ENCODE measurements around the gene PRAMEF5.
"Not testable (repeated sequence)": the region's sequence is repeated elsewhere in the genome, so short reads cannot be mapped to it uniquely, and the experiment has no call there.

PRAMEF5 gene

DNA sequence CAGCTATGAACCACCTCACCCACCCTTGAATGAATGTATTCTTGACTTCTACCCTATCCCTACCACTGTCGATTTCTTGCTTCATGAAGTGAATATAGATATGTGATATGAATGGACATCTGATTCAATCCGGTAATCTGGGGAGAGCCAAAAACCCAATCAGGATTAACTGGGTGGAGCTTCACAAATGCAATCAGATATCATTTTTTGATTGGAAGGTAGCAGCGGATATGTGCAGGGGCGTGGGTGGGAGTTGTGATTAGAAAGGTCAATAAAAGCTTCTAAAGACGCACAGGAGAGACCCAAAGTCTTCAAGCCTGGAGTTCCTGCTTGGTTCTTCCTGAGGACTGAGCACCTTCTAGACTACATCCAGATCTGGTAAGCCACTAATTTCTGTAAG is at the start of gene PRAMEF5:
TSS of gene PRAMEF5 (plus strand) at position 301 of the 400 bp plus-strand sequence. CDS start 5,071 bp downstream, outside the sequence.
- not testable (repeated sequence) for H3K4me3 Mint-ChIP-seq

DNA sequence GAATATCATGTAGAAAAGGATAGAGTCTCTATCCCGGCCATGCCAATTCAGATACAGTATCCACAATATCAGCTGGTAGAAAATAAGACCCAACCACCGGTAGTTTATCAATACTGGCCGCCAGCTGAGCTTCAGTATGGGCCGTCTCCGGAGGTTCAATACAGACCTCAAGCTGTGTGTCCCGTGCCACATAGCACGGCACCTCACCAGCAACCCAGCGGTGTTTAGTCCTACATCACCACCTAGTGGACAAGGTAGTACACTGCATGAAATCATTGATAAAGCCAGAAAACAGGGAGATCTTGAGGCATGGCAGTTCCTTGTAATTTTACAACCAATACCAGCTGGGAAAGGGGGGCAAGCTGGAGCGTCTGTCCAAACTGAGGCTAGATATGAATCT is 45.3 kb upstream of the PRAMEF5 start:
- H3K36me3 Mint-ChIP-seq (ENCODE audit: low read depth); H3K4me3 Mint-ChIP-seq; H3K27me3 Mint-ChIP-seq; H3K27ac Mint-ChIP-seq; H3K9me3 Mint-ChIP-seq; DNase-seq; H3K4me1 Mint-ChIP-seq (ENCODE audit: low read depth): not testable (repeated sequence)

More for the DNA sequence above, at the start of gene PRAMEF5:
- H3K9me3 Mint-ChIP-seq; H3K4me1 Mint-ChIP-seq (ENCODE audit: low read depth); DNase-seq; H3K36me3 Mint-ChIP-seq (ENCODE audit: low read depth); H3K27ac Mint-ChIP-seq; H3K27me3 Mint-ChIP-seq: not testable (repeated sequence)

GRCh38 chr1:13216619-13217018 is 37.4 kb upstream of the PRAMEF5 start:
- H3K4me3 Mint-ChIP-seq; DNase-seq; H3K27me3 Mint-ChIP-seq; H3K36me3 Mint-ChIP-seq (ENCODE audit: low read depth); H3K27ac Mint-ChIP-seq; H3K9me3 Mint-ChIP-seq; H3K4me1 Mint-ChIP-seq (ENCODE audit: low read depth): not testable (repeated sequence)

DNA sequence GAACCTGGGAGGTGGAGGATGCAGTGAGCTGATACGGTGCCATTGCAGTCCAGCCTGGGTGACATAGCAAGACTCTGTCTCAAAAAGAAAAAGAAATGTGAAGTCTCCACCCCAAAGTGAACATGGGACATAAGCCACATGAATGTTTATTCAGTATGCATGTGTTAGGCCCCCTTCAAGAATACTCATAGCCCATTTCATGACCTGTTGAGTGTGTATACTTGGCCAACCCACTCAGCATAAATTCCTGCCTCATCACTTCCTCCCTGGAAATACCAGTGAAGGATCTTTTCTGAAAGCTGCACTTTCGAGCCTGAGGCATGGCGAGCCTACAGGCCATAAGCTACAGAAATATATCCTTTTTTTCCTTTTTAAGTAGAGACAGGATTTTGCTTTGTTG is 34.8 kb upstream of the PRAMEF5 start:
- H3K36me3 Mint-ChIP-seq (ENCODE audit: low read depth); H3K4me3 Mint-ChIP-seq; H3K9me3 Mint-ChIP-seq; H3K27me3 Mint-ChIP-seq; DNase-seq; H3K27ac Mint-ChIP-seq; H3K4me1 Mint-ChIP-seq (ENCODE audit: low read depth): not testable (repeated sequence)

- H3K27ac Mint-ChIP-seq; H3K9me3 Mint-ChIP-seq; H3K36me3 Mint-ChIP-seq (ENCODE audit: low read depth); DNase-seq; H3K27me3 Mint-ChIP-seq; H3K4me3 Mint-ChIP-seq; H3K4me1 Mint-ChIP-seq (ENCODE audit: low read depth): not testable (repeated sequence)
Observed at GRCh38 chr1:13222788-13223187, 31.2 kb upstream of the PRAMEF5 start.

GRCh38 chr1:13224480-13225060 is 29.4 kb upstream of the PRAMEF5 start:
- Mint-ChIP-seq H3K27me3 (peaks cover 14% of the 10 kb centered on the region), H3K27ac (no peak overlapping the region), H3K9me3 (no peaks in the 10 kb centered on the region), H3K36me3 (ENCODE audit: low read depth) (no peaks in the 10 kb centered on the region), H3K4me1 (ENCODE audit: low read depth) (no peaks in the 10 kb centered on the region), H3K4me3 (no peak overlapping the region)
- DNase-seq: no peak

DNA sequence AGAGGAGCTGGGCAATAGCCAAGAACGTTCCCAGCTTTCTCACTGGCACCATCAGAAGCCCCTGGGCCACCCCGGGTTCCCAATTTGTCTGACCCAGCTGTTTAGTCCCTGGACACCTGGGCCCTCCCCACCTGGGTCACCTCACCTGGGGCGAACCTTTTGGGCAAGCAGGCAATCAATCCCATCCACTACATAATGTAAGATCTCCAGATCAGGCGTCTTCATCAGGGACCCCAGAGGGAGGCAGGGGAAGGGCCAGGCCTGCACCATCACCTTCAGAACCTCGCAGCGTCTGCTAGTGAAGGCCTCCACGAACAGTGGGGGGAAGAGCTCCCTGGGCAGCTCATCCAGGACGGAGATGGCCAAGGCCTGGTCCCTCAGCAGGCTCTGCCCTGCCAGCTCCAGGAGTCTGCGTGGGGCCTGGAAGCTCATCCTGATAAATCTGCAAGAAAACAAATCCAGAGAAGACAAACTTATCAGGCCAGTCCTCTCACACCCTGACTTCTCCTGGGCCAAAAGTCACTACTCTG is 28.3 kb upstream of the PRAMEF5 start, which contains the start of gene PRAMEF18:
TSS of gene PRAMEF18 (minus strand) at position 480 of the 530 bp plus-strand sequence. CDS start at position 432, 48 bp downstream.
- peaks cover 20% of the 10 kb centered on the region for H3K27me3 Mint-ChIP-seq
- not testable (repeated sequence) for H3K27ac Mint-ChIP-seq; H3K9me3 Mint-ChIP-seq; H3K4me1 Mint-ChIP-seq (ENCODE audit: low read depth); H3K36me3 Mint-ChIP-seq (ENCODE audit: low read depth); H3K4me3 Mint-ChIP-seq; DNase-seq

GRCh38 chr1:13227271-13228055 is 26.5 kb upstream of the PRAMEF5 start:
- H3K27ac Mint-ChIP-seq; DNase-seq; H3K4me3 Mint-ChIP-seq; H3K4me1 Mint-ChIP-seq (ENCODE audit: low read depth); H3K36me3 Mint-ChIP-seq (ENCODE audit: low read depth); H3K9me3 Mint-ChIP-seq: not testable (repeated sequence)
- peaks cover 23% of the 10 kb centered on the region for H3K27me3 Mint-ChIP-seq

DNA sequence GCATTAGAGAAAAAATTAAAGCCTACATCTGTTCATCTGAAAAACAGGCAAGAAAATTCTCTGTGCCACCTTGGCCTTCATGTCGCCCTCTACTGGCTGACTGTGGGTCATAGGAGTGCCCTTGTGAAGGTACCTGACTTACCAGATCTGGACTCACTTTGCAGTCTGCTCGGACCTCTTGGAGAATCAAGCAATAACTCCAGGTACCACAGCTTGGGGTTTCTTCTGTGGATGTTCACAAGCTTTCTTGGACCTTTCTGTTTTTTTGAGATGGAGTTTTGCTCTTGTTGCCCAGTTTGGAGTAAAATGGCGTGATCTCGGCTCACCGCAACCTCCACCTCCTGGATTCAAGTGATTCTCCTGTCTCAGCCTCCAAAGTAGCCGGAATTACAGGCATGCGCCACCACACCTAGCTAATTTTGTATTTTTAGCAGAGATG is 25.6 kb upstream of the PRAMEF5 start:
- Mint-ChIP-seq H3K9me3 (no peaks in the 10 kb centered on the region), H3K27ac (no peak overlapping the region), H3K4me3 (no peak overlapping the region), H3K4me1 (ENCODE audit: low read depth) (no peaks in the 10 kb centered on the region), H3K36me3 (ENCODE audit: low read depth) (no peaks in the 10 kb centered on the region), H3K27me3 (peaks cover 23% of the 10 kb centered on the region)
- no peak for DNase-seq

DNA sequence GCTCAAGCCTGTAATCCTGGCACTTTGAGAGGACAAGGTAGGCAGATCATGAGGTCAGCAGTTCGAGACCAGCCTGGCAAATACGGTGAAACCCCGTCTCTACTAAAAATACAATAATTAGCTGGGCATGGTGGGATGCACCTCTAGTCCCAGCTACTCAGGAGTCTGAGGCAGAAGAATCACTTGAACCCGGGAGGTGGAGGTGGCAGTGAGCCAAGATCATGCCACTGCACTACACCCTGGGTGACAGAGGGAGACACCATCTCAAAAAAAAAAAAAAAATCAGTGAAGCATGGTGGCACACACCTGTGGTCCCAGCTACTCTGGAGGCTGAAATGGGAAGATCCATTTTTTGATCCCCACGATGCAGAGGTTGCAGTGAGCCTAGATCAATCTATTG is 23.9 kb upstream of the PRAMEF5 start:
- H3K36me3 Mint-ChIP-seq (ENCODE audit: low read depth); H3K27ac Mint-ChIP-seq; H3K4me1 Mint-ChIP-seq (ENCODE audit: low read depth); H3K4me3 Mint-ChIP-seq; H3K9me3 Mint-ChIP-seq; DNase-seq: not testable (repeated sequence)
- H3K27me3 Mint-ChIP-seq: peaks cover 16% of the 10 kb centered on the region

DNA sequence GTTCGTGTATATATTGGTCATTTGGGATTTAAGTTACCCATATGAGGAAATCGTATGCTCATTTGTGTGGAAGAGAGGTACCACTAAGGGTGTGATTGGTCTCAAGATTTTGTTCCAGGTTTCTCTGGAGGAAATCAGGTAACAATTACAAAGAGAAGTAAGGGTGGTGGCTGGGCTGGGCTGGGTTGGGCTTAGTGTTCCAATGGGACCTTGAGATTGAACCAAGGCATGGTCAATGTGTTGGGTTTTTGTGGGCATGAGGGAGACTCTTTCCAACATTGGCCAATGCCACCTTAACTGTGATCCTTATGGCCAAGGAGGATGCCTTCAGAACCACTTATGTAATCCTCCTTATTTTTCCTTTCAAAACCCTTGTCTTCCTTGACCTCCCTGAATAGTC is 23.4 kb upstream of the PRAMEF5 start:
- H3K4me3 Mint-ChIP-seq; H3K36me3 Mint-ChIP-seq (ENCODE audit: low read depth); H3K27ac Mint-ChIP-seq; H3K9me3 Mint-ChIP-seq; H3K4me1 Mint-ChIP-seq (ENCODE audit: low read depth); DNase-seq: not testable (repeated sequence)
- H3K27me3 Mint-ChIP-seq: peaks cover 16% of the 10 kb centered on the region

DNA sequence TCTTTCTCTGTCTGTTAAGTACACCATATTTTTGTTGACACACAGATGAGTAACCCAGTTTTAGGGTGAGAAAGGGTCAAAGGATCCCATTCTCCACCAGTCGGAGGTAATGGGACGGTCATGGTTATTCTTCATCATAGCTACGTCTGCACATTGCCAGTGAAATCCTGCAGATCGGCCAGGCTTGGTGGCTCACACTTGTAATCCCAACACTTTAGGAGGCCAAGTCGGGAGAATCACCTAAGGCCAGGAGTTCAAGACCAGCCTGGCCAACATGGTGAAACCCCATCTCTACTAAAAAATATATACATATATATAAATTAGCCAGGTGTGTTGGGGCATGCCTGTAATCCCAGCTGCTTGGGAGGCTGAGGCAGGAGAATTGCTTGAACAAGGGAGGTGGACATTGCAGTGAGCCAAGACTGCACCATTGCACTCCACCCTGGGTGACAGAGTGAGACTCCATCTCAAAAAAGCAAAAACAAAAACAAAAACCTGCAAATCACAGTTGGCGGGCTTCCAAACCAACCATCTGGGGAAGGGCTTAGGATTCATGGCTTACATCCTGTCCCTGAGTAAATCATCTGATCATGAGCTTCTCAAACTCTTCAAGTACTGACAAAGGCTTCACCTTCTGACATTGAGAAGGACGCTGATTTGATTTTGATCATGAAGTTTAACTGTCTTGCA is 22.8 kb upstream of the PRAMEF5 start:
- not testable (repeated sequence) for DNase-seq; H3K27ac Mint-ChIP-seq; H3K36me3 Mint-ChIP-seq (ENCODE audit: low read depth); H3K9me3 Mint-ChIP-seq; H3K4me1 Mint-ChIP-seq (ENCODE audit: low read depth); H3K4me3 Mint-ChIP-seq
- peaks cover 16% of the 10 kb centered on the region for H3K27me3 Mint-ChIP-seq

- not testable (repeated sequence) for H3K9me3 Mint-ChIP-seq; H3K4me1 Mint-ChIP-seq (ENCODE audit: low read depth); H3K4me3 Mint-ChIP-seq; DNase-seq; H3K27ac Mint-ChIP-seq; H3K36me3 Mint-ChIP-seq (ENCODE audit: low read depth)
- H3K27me3 Mint-ChIP-seq: peaks cover 16% of the 10 kb centered on the region
Observed at GRCh38 chr1:13232056-13232455, 21.9 kb upstream of the PRAMEF5 start.

GRCh38 chr1:13234057-13234456 is 19.9 kb upstream of the PRAMEF5 start:
- not testable (repeated sequence) for DNase-seq; H3K4me3 Mint-ChIP-seq; H3K9me3 Mint-ChIP-seq; H3K36me3 Mint-ChIP-seq (ENCODE audit: low read depth); H3K27ac Mint-ChIP-seq; H3K4me1 Mint-ChIP-seq (ENCODE audit: low read depth)
- H3K27me3 Mint-ChIP-seq: peaks cover 12% of the 10 kb centered on the region

DNA sequence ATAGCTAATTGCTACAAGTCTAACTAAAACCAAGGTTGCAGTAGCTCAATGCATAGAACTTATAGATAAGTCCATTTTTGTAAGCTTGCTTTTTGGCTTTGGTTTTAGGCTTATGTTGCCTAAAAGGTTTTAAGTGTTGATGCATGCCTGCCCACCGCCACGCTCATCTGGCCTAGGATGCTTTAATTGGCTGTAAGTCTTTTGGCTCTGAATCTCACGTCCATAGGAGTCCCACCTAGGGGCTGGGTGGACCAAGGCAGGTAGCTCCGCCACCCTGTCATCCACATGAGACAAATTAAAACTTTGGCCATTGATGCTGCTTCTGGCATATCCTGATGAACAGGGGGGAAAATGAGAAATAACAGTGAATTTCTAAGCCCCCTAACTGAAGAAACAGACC is 16.4 kb upstream of the PRAMEF5 start:
- H3K27ac Mint-ChIP-seq; H3K27me3 Mint-ChIP-seq; DNase-seq; H3K9me3 Mint-ChIP-seq; H3K36me3 Mint-ChIP-seq (ENCODE audit: low read depth); H3K4me3 Mint-ChIP-seq; H3K4me1 Mint-ChIP-seq (ENCODE audit: low read depth): not testable (repeated sequence)
